Airway epithelial cell (primary cell): ENCODE results near the gene PDE6D. TPM values are rescaled to one million over a fixed set of nuclear protein-coding genes. Genes with fewer than 3 reads are reported as not detected.

ENCODE experiments used
- total RNA-seq: library from RNA; depleted of rRNA; stranded (reverse); fragments of >200 nt; gene quantifications from 2 replicates; pipeline ENCODE4 v1.2.3, GENCODE V29; 2015

PDE6D gene
- total RNA-seq = 20.0 and 26.4 TPM in 2 replicates

DNA sequence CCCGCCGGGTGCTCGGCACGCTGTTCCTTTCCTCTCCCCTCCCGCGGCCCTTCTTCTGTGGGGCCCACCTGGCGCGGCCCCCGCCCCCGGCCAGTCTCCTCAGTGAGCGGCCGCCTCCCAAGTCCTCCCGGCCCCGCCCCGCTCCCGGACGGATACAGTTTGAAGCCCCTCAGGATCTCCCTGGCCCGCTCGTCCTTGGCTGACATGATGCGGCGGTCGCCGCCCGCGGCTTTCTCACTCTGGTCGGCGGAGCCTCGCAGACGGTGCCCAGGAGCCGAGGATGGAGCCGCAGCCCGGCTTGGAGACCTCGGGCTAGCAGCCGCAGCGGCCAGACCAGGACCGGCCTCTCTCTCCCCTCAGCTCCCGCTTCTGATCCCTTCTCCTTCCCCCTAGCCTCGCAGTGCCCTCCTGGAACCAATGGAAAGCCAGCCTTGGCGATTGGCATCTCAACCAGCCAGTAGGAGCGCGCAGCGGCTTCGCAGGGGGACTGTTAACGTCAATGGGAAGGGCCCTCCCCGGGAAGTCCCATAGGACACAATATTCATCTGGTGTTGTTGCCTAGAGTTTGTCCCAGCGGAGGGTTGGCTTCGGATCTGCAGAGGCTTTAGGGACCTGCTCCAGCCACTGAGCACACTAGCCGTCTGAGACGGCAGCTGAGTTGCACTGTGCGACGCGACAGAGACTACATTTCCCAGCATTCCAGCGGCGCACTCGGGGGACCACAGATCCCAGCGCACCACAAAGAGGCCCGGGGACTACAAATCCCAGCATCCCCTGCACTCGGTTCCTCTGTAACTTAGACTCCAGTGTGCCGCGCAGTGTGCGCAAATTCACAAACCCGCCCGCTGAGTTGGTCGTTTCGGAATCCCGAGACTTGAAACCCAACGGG is at the start of gene PDE6D:
TSS of gene PDE6D (minus strand) at position 374 of the 889 bp plus-strand sequence. CDS start at position 206, 168 bp downstream.

DNA sequence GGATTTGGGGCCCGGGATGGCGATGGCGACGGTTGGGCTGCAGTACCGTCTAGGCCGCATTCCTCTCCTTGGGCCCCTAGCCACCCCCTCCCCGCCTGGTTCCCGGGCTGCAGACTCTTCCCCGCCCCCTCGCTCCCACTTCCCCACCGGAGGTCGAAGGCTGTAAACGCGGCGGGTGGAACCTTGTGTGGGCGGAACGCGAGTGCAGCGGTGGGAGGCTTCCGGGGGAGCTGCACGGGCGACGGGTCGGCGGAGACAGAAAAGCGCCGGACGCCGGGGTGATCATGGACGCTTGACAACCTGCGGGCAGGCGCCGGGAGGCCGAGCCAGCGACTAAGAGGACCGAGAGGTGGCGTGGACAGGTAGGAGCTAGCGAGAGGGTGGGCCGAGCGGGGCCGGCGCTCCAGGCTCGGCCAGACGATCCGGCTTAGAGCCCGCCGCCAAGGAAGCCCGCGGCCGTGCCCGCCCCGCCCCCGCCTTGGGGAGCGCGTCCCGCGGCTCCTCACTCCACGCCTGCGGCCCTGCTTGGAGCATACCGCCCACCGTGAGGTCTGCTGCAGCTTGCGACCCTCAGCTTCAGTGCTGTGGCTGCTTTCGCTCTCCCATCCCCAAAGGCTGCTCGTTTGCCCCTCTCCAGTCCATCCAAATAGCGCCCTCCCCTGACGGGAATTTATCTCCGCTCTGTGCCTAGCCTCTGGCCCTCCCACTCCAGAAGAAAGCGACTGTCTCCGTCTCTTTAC is 5.3 kb upstream of the PDE6D start, which contains the start of gene COPS7B:
TSS of gene COPS7B (plus strand) at position 269 of the 740 bp plus-strand sequence. CDS start 2,126 bp downstream, outside the sequence.

DNA sequence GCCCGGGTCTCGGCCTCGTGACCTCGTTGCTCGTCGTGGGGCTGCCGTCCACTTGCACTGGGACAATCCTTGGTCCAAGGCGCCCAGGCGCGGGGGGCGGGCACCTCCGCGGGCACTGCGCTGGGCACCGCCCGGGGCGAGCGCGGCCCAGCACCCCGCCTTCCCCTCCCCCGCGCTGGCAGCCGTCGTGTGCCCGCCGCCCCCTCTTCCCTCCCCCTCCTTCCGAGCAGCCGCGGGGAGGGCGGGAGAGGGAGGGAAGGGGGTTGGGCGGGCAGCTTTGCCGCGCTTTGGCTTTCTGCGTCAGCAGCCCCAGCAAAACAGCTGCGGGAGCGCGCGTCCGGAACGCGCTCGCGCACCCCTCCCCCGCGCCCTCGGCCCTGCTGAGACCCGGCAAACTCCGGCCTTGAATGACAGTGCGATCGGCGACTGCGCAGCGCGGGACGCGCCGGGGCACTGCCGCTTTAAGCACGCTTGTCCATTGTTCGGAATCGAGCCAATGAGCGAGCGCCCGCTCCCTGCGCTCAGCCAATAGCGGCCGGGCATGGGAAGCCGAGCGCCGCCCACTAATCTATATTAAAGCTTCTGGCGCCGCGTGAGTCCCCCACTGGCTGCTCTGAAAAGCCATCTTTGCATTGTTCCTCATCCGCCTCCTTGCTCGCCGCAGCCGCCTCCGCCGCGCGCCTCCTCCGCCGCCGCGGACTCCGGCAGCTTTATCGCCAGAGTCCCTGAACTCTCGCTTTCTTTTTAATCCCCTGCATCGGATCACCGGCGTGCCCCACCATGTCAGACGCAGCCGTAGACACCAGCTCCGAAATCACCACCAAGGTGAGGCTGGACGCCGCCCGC is 72.9 kb downstream of the PDE6D start, which contains the start of gene PTMA:
TSS of gene PTMA (plus strand) at position 599 of the 846 bp plus-strand sequence. CDS start at position 781, 182 bp downstream.

Other genes with a start within 250 kb of the PDE6D start
- gene TEX44, start 188.4 kb downstream of the PDE6D start, total RNA-seq = not detected in 2 replicates
- 1,361 and 1,471 TPM in 2 replicates for gene PTMA, start 72.8 kb downstream of the PDE6D start, total RNA-seq
- 17.5 and 27.1 TPM in 2 replicates for gene COPS7B, start 5.2 kb upstream of the PDE6D start, total RNA-seq
- gene NPPC, start 145.1 kb upstream of the PDE6D start, total RNA-seq = not detected in 2 replicates
- gene DIS3L2, start 180.4 kb upstream of the PDE6D start, total RNA-seq = 18.0 and 25.2 TPM in 2 replicates